DND-41 (cell line): ENCODE data around the gene CALML3.

Experiments
- EZH2 ChIP-seq: IDR thresholded peaks from 3 replicates; pipeline ENCODE4 v1.6.1; 2012; ENCODE audit warnings: borderline replicate concordance, low read depth, mild to moderate bottlenecking, moderate library complexity, low read length, inconsistent platforms; ENCODE audit not compliant: severe bottlenecking
- TF ChIP-seq, protein P1 (sequence below): IDR thresholded peaks from 2 replicates; pipeline ENCODE4 v1.5.1; 2012; ENCODE audit warnings: borderline replicate concordance, low read length, moderate library complexity, mild to moderate bottlenecking; ENCODE audit not compliant: poor library complexity, severe bottlenecking; ENCODE audit errors: extremely low read depth

DNA sequence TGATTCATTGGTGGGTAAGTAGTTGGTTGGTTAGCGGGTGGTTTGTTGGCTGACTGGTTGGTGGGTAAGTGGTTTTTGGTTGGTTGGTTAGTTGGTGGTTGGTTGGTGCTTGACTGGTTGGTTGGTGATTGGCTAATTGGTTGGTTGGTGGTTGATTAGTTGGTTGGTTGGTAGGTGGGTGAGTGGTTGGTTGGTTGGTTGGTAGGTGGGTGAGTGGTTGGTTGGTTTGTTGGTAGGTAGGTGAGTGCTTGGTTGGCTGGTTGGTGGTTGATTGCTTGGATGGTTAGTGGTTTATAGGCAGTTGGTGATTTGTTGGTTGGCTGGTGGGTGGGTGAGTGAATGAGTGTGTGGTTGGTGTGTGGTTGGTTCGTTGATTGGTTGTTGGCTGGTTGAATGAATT lies 44.2 kb downstream of the CALML3 start:
- TF ChIP-seq, protein P1, sequence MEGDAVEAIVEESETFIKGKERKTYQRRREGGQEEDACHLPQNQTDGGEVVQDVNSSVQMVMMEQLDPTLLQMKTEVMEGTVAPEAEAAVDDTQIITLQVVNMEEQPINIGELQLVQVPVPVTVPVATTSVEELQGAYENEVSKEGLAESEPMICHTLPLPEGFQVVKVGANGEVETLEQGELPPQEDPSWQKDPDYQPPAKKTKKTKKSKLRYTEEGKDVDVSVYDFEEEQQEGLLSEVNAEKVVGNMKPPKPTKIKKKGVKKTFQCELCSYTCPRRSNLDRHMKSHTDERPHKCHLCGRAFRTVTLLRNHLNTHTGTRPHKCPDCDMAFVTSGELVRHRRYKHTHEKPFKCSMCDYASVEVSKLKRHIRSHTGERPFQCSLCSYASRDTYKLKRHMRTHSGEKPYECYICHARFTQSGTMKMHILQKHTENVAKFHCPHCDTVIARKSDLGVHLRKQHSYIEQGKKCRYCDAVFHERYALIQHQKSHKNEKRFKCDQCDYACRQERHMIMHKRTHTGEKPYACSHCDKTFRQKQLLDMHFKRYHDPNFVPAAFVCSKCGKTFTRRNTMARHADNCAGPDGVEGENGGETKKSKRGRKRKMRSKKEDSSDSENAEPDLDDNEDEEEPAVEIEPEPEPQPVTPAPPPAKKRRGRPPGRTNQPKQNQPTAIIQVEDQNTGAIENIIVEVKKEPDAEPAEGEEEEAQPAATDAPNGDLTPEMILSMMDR = no peak
- no peak for TF ChIP-seq EZH2
